Measurements from ENCODE around the gene PARP9.

DNA sequence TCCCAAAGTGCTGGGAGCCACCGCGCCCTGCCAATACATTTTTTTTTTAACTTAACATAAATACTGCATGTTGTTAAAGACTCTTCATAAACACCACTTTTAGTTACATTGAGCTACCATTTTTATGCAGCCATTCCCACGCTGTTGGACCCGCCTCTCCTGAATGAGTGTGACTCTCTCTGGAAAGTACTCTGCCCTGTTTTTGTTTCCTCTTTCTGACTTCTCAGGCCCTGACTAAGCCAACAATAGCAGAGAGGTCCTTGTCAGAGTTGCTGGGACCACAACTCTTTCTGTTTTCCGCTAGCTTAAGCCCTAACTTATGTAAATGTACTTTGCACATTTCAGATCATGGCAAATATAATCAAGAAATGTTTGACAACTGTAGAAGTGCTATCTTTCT lies 48.6 kb upstream of the PARP9 start:
- TF ChIP-seq, protein P1, sequence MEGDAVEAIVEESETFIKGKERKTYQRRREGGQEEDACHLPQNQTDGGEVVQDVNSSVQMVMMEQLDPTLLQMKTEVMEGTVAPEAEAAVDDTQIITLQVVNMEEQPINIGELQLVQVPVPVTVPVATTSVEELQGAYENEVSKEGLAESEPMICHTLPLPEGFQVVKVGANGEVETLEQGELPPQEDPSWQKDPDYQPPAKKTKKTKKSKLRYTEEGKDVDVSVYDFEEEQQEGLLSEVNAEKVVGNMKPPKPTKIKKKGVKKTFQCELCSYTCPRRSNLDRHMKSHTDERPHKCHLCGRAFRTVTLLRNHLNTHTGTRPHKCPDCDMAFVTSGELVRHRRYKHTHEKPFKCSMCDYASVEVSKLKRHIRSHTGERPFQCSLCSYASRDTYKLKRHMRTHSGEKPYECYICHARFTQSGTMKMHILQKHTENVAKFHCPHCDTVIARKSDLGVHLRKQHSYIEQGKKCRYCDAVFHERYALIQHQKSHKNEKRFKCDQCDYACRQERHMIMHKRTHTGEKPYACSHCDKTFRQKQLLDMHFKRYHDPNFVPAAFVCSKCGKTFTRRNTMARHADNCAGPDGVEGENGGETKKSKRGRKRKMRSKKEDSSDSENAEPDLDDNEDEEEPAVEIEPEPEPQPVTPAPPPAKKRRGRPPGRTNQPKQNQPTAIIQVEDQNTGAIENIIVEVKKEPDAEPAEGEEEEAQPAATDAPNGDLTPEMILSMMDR (conservative IDR thresholded peaks at IDR 0.05; ENCODE audit: low read depth, low read length): no peak
- TF ChIP-seq EZH2 (IDR thresholded peaks at IDR 0.05; ENCODE audit: low read length, unreplicated experiment): no peak
- TF ChIP-seq EZH2phosphoT487 (IDR thresholded peaks at IDR 0.05; ENCODE audit: borderline replicate concordance, low read length): no peak

All from PC-3 (cell line).